HCT116 (cell line): ENCODE results near the gene TIPARP. TPM values are rescaled to one million over a fixed set of nuclear protein-coding genes. Genes with fewer than 3 reads are reported as not detected.

Experiments
- ATAC-seq: fragments of 200-7000 bp; cut with Tn5 transposase; 2 replicates; pipeline ENCODE4 v1.9.1; 2020; ENCODE audit warnings: mild to moderate bottlenecking, moderate library complexity
- BruUV-seq: library from RNA; stranded (reverse); fragments of 400-500 nt; replicated peaks from 2 replicates; lab custom pipeline; 2021; lab: Mats Ljungman, UMichigan
- CTCF ChIA-PET: fragments of 300-600 bp; sonication (Branson Sonifier 250); formaldehyde crosslinking; loops from one replicate; lab custom pipeline; 2021; ENCODE audit warnings: antibody characterized with exemption; lab: Charles Lee
- POLR2A ChIA-PET: fragments of 300-600, 350-600 bp; sonication (Branson Sonifier 250); formaldehyde crosslinking; loops from one replicate; lab custom pipeline; 2021; ENCODE audit warnings: antibody characterized with exemption; lab: Charles Lee
- RAD21 ChIA-PET, 2 experiments: fragments of 300-600 bp; sonication (Branson Sonifier 250); formaldehyde crosslinking; loops; one replicate each; lab custom pipeline; 2023; ENCODE audit warnings: low total read pairs in 2 of 2; ENCODE audit not compliant: uncharacterized antibody in 2 of 2, unreplicated experiment in 2 of 2, low non-redundant PET in 1 of 2; lab: Charles Lee
- DNase-seq: peaks from one replicate; pipeline ENCODE4 v3.0.0-alpha.2; 2010; ENCODE audit warnings: low read depth, low spot score
- H2AFZ ChIP-seq: fragments of 200-600 bp; shearing (Covaris generic), sonication (generic); 2 replicates; pipeline ENCODE4 v1.6.1; 2017; ENCODE audit warnings: low read depth, mixed run types, mixed read lengths, antibody characterized with exemption, low read length; ENCODE audit not compliant: poor library complexity, severe bottlenecking
- H3K27ac ChIP-seq: 2 replicates; pipeline ENCODE4 v1.5.1; 2012; ENCODE audit warnings: low read depth, low read length
- H3K27me3 ChIP-seq: fragments of 200-600 bp; sonication (generic); 2 replicates; pipeline ENCODE4 v1.6.1; 2016; ENCODE audit warnings: mixed run types, low read length, mixed read lengths; ENCODE audit not compliant: insufficient read depth
- H3K36me3 ChIP-seq, 2 experiments: fragments of 200-500 bp in 1 of 2; fragments of 200-600 bp in 1 of 2; sonication (Bioruptor generic) in 1 of 2; sonication (generic) in 1 of 2; 2 replicates each; pipeline versions ENCODE4 v1.5.1 to v1.6.1; 2014 to 2016; ENCODE audit warnings: low read length in 2 of 2, inconsistent platforms in 1 of 2, mixed read lengths in 1 of 2, mixed run types in 1 of 2; ENCODE audit not compliant: insufficient read depth in 2 of 2, control insufficient read depth in 1 of 2
- H3K4me1 ChIP-seq, 2 experiments: fragments of 200-600 bp in 1 of 2; sonication (generic) in 1 of 2; 2 replicates each; pipeline versions ENCODE4 v1.5.1 to v1.6.1; 2012 to 2017; ENCODE audit warnings: low read length in 2 of 2, inconsistent platforms in 1 of 2, mild to moderate bottlenecking in 1 of 2, mixed read lengths in 1 of 2, mixed run types in 1 of 2, moderate library complexity in 1 of 2; ENCODE audit not compliant: insufficient read depth in 2 of 2, control insufficient read depth in 1 of 2
- H3K4me2 ChIP-seq: fragments of 200-600 bp; sonication (generic); 2 replicates; pipeline ENCODE4 v1.6.1; 2017; ENCODE audit warnings: mixed run types, low read length, mixed read lengths
- H3K4me3 ChIP-seq, 2 experiments: fragments of 200-600 bp in 1 of 2; sonication (generic) in 1 of 2; replicated peaks in 1 of 2; 2 replicates each; pipeline ENCODE4 v1.5.1; 2011 to 2016; ENCODE audit warnings: low read length in 2 of 2, control low read depth in 1 of 2, low read depth in 1 of 2, mild to moderate bottlenecking in 1 of 2, mixed read lengths in 1 of 2, mixed run types in 1 of 2
- H3K79me2 ChIP-seq: fragments of 200-600 bp; sonication (generic); 2 replicates; pipeline ENCODE4 v1.6.1; 2017; ENCODE audit warnings: mild to moderate bottlenecking, mixed run types, low read length, moderate library complexity, mixed read lengths; ENCODE audit not compliant: insufficient read depth
- H3K9ac ChIP-seq: fragments of 200-600 bp; sonication (generic); 2 replicates; pipeline ENCODE4 v1.6.1; 2016; ENCODE audit warnings: low read length, mixed read lengths
- H3K9me2 ChIP-seq: fragments of 200-600 bp; sonication (generic), shearing (Covaris generic); 2 replicates; pipeline ENCODE4 v1.6.1; 2017; ENCODE audit warnings: mixed run types, mild to moderate bottlenecking, moderate library complexity; ENCODE audit not compliant: insufficient read depth
- H3K9me3 ChIP-seq, 2 experiments: fragments of 200-500 bp in 1 of 2; fragments of 200-600 bp in 1 of 2; sonication (Bioruptor generic) in 1 of 2; sonication (generic) in 1 of 2; 2 replicates each; pipeline ENCODE4 v1.6.1; 2014 to 2017; ENCODE audit warnings: low read length in 2 of 2, mixed read lengths in 2 of 2, inconsistent platforms in 1 of 2, low read depth in 1 of 2, mild to moderate bottlenecking in 1 of 2, mixed run types in 1 of 2, moderate library complexity in 1 of 2; ENCODE audit not compliant: control insufficient read depth in 1 of 2, insufficient read depth in 1 of 2
- H4K20me1 ChIP-seq: fragments of 200-600 bp; sonication (generic), shearing (Covaris generic); 2 replicates; pipeline ENCODE4 v1.6.1; 2017; ENCODE audit warnings: mixed run types, mild to moderate bottlenecking, moderate library complexity; ENCODE audit not compliant: insufficient read depth
- EGR1 ChIP-seq: IDR thresholded peaks from 2 replicates; pipeline ENCODE4 v1.6.1; 2012; ENCODE audit warnings: low read depth
- POLR2A ChIP-seq: IDR thresholded peaks from 2 replicates; pipeline ENCODE4 v1.7.0; 2011; ENCODE audit warnings: borderline replicate concordance; ENCODE audit not compliant: insufficient read depth, insufficient read length; ENCODE audit errors: extremely low read depth
- YY1 ChIP-seq: IDR thresholded peaks from 2 replicates; pipeline ENCODE4 v1.6.1; 2011; ENCODE audit warnings: low read length, low read depth, moderate library complexity, mild to moderate bottlenecking; ENCODE audit not compliant: insufficient replicate concordance; ENCODE audit errors: extremely low read depth
- intact Hi-C: fragments of 100-400 bp; cut with micrococcal nuclease; formaldehyde crosslinking; loops from 2 replicates; pipeline ENCODE4 v1.10.0; 2022
- total RNA-seq: library from RNA; stranded (reverse); gene quantifications from one replicate; pipeline ENCODE4 v1.2.1, GENCODE V29; 2021; ENCODE audit not compliant: unreplicated experiment
- TF ChIP-seq, protein P1 (sequence below): IDR thresholded peaks from 2 replicates; pipeline ENCODE4 v1.6.1; 2012
- TF ChIP-seq, protein P2 (sequence below), 3 experiments: fragments of 200-600 bp in 1 of 3; sonication (generic) in 1 of 3; IDR thresholded peaks in 2 of 3; conservative IDR thresholded peaks in 1 of 3; 2 replicates each; pipeline ENCODE4 v1.5.1; 2012 to 2017; ENCODE audit warnings: low read depth in 2 of 3, low read length in 2 of 3, antibody characterized with exemption in 1 of 3, borderline replicate concordance in 1 of 3, control low read depth in 1 of 3, mild to moderate bottlenecking in 1 of 3, mixed read lengths in 1 of 3, mixed run types in 1 of 3, moderate library complexity in 1 of 3; ENCODE audit not compliant: insufficient read depth in 1 of 3

Gene TIPARP
- total RNA-seq, 1 experiment from 2014 or later = 51.3 TPM

DNA sequence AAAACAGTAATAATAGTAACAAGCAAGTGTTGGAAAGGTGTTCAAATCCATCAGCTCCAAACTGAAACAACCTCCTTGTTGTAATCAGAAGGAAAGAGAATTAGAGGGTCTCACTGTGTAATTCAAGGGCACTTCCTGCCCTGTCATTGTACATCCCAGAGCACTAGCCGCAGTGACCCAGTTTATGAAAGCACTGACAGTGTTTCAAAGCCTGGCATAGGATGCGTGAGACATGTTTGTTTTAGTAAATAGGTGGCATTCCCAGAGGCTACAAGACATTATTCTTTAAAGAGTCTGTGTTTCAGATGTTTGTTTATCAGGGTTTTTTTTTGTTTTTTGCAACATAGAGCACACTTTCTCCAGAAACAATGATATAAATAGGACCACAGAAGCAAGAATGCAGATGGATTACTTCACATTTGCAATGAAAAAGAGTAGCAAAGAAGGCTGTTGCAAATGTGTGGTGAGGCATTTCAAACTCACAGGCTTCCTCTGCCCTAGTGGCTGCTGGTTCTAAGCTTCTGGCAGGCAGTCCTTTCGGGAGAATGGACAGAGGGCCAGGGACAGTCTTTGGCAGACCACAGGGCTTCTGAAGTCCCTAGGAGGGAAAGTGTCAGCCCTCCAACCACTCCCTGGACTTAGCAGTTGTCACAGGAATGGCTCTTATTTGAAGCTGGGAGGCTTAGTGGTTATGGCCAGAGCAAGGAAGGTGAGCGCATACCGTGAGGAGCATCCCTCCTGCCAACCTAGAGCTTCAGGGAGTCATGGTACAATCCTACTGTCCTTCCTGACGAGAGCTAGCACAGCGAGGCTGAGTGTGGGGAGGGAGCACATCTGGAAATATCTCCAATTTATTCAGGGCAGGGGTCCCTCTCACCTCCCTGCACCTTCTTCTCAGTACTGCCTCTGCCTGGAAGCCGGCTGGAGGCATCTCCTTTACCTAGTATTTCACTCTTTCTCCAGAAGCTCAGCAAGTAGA is 31.4 kb upstream of the TIPARP start:
- intact Hi-C loops = no loop called here
- H3K4me1 ChIP-seq = no peaks in the 10 kb centered on the region
- H3K27ac ChIP-seq = no peak overlapping the region
- no peak overlapping the region for H3K9ac ChIP-seq
- H3K4me3 ChIP-seq = no peak overlapping the region
- no peak overlapping the region for H2AFZ ChIP-seq
- no TSS peak for BruUV-seq
- no peak for DNase-seq
- H3K79me2 ChIP-seq = no peaks in the 10 kb centered on the region
- no peaks in the 10 kb centered on the region for H3K9me2 ChIP-seq
- no peaks in the 10 kb centered on the region for H3K9me3 ChIP-seq
- no peaks in the 10 kb centered on the region for H4K20me1 ChIP-seq
- ATAC-seq = no peak
- no peaks in the 10 kb centered on the region for H3K36me3 ChIP-seq
- ChIA-PET RAD21 (no interaction called here), POLR2A (no interaction called here), CTCF (no interaction called here)
- H3K4me2 ChIP-seq = no peak overlapping the region
- H3K27me3 ChIP-seq = no peaks in the 10 kb centered on the region
- TF ChIP-seq POLR2A (no peak), EGR1 (no peak), YY1 (no peak)
- TF ChIP-seq, protein P1, sequence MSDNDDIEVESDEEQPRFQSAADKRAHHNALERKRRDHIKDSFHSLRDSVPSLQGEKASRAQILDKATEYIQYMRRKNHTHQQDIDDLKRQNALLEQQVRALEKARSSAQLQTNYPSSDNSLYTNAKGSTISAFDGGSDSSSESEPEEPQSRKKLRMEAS = no peak
- TF ChIP-seq, protein P2, sequence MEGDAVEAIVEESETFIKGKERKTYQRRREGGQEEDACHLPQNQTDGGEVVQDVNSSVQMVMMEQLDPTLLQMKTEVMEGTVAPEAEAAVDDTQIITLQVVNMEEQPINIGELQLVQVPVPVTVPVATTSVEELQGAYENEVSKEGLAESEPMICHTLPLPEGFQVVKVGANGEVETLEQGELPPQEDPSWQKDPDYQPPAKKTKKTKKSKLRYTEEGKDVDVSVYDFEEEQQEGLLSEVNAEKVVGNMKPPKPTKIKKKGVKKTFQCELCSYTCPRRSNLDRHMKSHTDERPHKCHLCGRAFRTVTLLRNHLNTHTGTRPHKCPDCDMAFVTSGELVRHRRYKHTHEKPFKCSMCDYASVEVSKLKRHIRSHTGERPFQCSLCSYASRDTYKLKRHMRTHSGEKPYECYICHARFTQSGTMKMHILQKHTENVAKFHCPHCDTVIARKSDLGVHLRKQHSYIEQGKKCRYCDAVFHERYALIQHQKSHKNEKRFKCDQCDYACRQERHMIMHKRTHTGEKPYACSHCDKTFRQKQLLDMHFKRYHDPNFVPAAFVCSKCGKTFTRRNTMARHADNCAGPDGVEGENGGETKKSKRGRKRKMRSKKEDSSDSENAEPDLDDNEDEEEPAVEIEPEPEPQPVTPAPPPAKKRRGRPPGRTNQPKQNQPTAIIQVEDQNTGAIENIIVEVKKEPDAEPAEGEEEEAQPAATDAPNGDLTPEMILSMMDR (IDR thresholded peaks at IDR 0.05 in 2 of 3, conservative IDR thresholded peaks at IDR 0.05 in 1 of 3; ENCODE audit: borderline replicate concordance in 1 of 3, insufficient read depth in 1 of 3, low read depth in 2 of 3, low read length in 2 of 3) = no peak
